ENCODE results near the gene FAM13A. TPM values are rescaled to one million over a fixed set of nuclear protein-coding genes. Genes with fewer than 3 reads are reported as not detected.

The FAM13A gene
- total and polyA plus RNA-seq, 8 donors, result 6.0 to 132 (median 45.7) TPM

DNA sequence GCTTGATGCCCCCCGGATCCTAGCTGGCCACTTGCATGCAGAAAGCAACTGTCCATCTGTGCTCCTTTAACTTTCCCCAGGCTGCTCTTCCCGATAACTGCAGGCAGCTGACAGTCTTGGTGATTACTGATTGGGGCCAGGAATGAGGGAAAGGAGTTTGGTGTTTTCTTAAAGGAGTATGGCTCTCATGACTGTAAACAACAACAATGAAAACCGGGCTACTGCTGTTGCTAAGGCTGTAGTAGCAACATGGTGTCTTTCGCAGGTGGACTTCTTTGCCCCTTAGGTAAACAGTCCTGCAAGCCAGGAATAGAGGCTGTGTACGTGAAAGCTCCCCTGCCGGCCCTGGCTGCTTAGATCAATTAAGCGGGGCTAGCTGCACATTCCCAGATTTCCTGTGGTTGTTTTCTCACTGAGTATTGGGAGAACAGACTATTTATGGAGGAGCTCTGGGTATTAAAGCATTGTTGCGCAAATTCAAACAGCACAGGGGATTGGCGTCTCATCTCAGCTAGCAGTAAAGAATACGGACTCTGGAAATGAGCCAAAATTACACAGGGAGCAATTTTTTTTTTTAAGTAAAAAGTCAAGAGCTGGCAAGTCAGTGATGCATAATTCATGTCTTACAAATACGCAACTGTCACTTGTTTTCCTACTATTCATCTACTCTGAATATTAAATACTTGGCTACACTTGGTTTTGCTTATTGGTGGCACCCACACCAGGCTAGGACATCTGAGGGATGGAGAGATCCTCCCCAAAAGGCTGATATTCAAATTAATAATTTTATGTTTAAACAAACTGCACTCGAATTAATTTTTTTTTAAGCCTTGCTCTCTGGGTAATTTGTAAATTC lies 297.7 kb downstream of the FAM13A start:
- Histone ChIP-seq H3K27me3 (no peaks in the 10 kb centered on the region), H3K4me3 (peak overlapping the region in 2 of 4 donors; percentile 2), H3K27ac (peak overlapping the region in 3 of 5 donors; percentile 11 to 38 (median 30)), H3K9me3 (no peaks in the 10 kb centered on the region), H3K36me3 (peaks cover 0 to 35% (median 22%) of the 10 kb centered on the region in 4 donors), H3K4me1 (peaks cover 7 to 62% (median 31%) of the 10 kb centered on the region in 4 donors)
- no peak for TF ChIP-seq EP300 (IDR thresholded peaks at IDR 0.05)
- TF ChIP-seq POLR2A (IDR thresholded peaks at IDR 0.05), result no peak
- TF ChIP-seq POLR2AphosphoS5 (IDR thresholded peaks at IDR 0.05), result no peak
- TF ChIP-seq, protein P1, sequence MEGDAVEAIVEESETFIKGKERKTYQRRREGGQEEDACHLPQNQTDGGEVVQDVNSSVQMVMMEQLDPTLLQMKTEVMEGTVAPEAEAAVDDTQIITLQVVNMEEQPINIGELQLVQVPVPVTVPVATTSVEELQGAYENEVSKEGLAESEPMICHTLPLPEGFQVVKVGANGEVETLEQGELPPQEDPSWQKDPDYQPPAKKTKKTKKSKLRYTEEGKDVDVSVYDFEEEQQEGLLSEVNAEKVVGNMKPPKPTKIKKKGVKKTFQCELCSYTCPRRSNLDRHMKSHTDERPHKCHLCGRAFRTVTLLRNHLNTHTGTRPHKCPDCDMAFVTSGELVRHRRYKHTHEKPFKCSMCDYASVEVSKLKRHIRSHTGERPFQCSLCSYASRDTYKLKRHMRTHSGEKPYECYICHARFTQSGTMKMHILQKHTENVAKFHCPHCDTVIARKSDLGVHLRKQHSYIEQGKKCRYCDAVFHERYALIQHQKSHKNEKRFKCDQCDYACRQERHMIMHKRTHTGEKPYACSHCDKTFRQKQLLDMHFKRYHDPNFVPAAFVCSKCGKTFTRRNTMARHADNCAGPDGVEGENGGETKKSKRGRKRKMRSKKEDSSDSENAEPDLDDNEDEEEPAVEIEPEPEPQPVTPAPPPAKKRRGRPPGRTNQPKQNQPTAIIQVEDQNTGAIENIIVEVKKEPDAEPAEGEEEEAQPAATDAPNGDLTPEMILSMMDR (IDR thresholded peaks at IDR 0.05), result no peak
- intact Hi-C loops (cut with DNase I; ENCODE audit: low total_unique reads), result no loop called here
- 41 to 55% (median 50%) methylated on average over 12 of the region's 12 CpGs for WGBS, 5 donors
- peak in 1 of 2 donors; percentile 49 for DNase-seq

- Histone ChIP-seq H3K4me3 (peak overlapping the region in 1 of 4 donors; percentile 2), H3K4me1 (peaks cover 13 to 65% (median 39%) of the 10 kb centered on the region in 4 donors), H3K27ac (no peak overlapping the region), H3K36me3 (peaks cover 0 to 32% (median 27%) of the 10 kb centered on the region in 4 donors), H3K27me3 (no peaks in the 10 kb centered on the region), H3K9me3 (no peaks in the 10 kb centered on the region)
- no peak for TF ChIP-seq POLR2AphosphoS5 (IDR thresholded peaks at IDR 0.05)
- no peak for TF ChIP-seq EP300 (IDR thresholded peaks at IDR 0.05)
- TF ChIP-seq, protein P1 (IDR thresholded peaks at IDR 0.05), result no peak
- no peak for TF ChIP-seq POLR2A (IDR thresholded peaks at IDR 0.05)
- peak in 1 of 2 donors; percentile 38 for DNase-seq
- 37 to 64% (median 53%) methylated on average over 8 of the region's 8 CpGs for WGBS, 5 donors
- intact Hi-C loops (cut with DNase I; ENCODE audit: low total_unique reads), result no loop called here
These were observed 298.7 kb downstream of the FAM13A start for GRCh38 chr4:88758264-88758663.

- intact Hi-C loops (cut with DNase I; ENCODE audit: low total_unique reads), result no loop called here
- H3K4me3 ChIP-seq, result no peak overlapping the region
- TF ChIP-seq POLR2A (IDR thresholded peaks at IDR 0.05) (no peak), EP300 (IDR thresholded peaks at IDR 0.05) (no peak), POLR2AphosphoS5 (IDR thresholded peaks at IDR 0.05) (no peak)
- TF ChIP-seq, protein P1 (IDR thresholded peaks at IDR 0.05), result no peak
- 82 to 93% (median 92%) methylated on average over 6 of the region's 6 CpGs for WGBS, 5 donors
- H3K27ac ChIP-seq, result no peak overlapping the region
- H3K9me3 ChIP-seq, result no peaks in the 10 kb centered on the region
- no peaks in the 10 kb centered on the region for H3K27me3 ChIP-seq
- DNase-seq, result no peak
- H3K4me1 ChIP-seq, result peaks cover 13 to 70% (median 41%) of the 10 kb centered on the region in 4 donors
- peaks cover 0 to 33% (median 27%) of the 10 kb centered on the region in 4 donors for H3K36me3 ChIP-seq
These were observed 299.2 kb downstream of the FAM13A start for GRCh38 chr4:88757776-88758175.

GRCh38 chr4:88757067-88757466 lies 299.9 kb downstream of the FAM13A start:
- TF ChIP-seq, protein P1 (IDR thresholded peaks at IDR 0.05), result no peak
- no peak for TF ChIP-seq POLR2AphosphoS5 (IDR thresholded peaks at IDR 0.05)
- no peak for TF ChIP-seq POLR2A (IDR thresholded peaks at IDR 0.05)
- no peak for TF ChIP-seq EP300 (IDR thresholded peaks at IDR 0.05)
- H3K4me3 ChIP-seq, result no peak overlapping the region
- H3K27ac ChIP-seq, result no peak overlapping the region
- H3K4me1 ChIP-seq, result peaks cover 13 to 76% (median 45%) of the 10 kb centered on the region in 4 donors
- no peaks in the 10 kb centered on the region for H3K27me3 ChIP-seq
- H3K9me3 ChIP-seq, result no peaks in the 10 kb centered on the region
- intact Hi-C loops (cut with DNase I; ENCODE audit: low total_unique reads), result no loop called here
- peaks cover 0 to 30% (median 25%) of the 10 kb centered on the region in 4 donors for H3K36me3 ChIP-seq
- no peak for DNase-seq
